HepG2 (cell line): ENCODE measurements around the gene NDE1. TPM values are rescaled to one million over a fixed set of nuclear protein-coding genes. Genes with fewer than 3 reads are reported as not detected.

Experiments used
- FOXP1 ChIP-seq, 2 experiments: fragments of 450-650 bp in 1 of 2; IDR thresholded peaks; 2 replicates each; pipeline ENCODE4 v1.6.1; 2017 to 2018; ENCODE audit warnings: antibody characterized with exemption in 1 of 2
- GATAD1 ChIP-seq: IDR thresholded peaks from 2 replicates; pipeline ENCODE4 v1.6.1; 2016; ENCODE audit warnings: missing genetic modification reagents, missing compliant biosample characterization
- KAT7 ChIP-seq: IDR thresholded peaks from 2 replicates; pipeline ENCODE4 v1.6.1; 2018; ENCODE audit warnings: borderline replicate concordance, missing compliant biosample characterization
- MEIS2 ChIP-seq: sonication (generic); formaldehyde crosslinking; IDR thresholded peaks from 2 replicates; pipeline ENCODE4 v1.9.0; 2021; ENCODE audit warnings: mild to moderate bottlenecking, missing genetic modification reagents
- PHF20 ChIP-seq: sonication (generic); formaldehyde crosslinking; IDR thresholded peaks from 2 replicates; pipeline ENCODE4 v1.5.0; 2020; ENCODE audit warnings: mild to moderate bottlenecking, missing genetic modification reagents
- PRDM15 ChIP-seq: sonication (generic); formaldehyde crosslinking; IDR thresholded peaks from 2 replicates; pipeline ENCODE4 v1.4.0; 2020; ENCODE audit warnings: missing genetic modification reagents
- PRMT3 ChIP-seq: sonication (generic); formaldehyde crosslinking; IDR thresholded peaks from 2 replicates; pipeline ENCODE4 v1.8.1; 2022; ENCODE audit warnings: low read depth, mild to moderate bottlenecking, moderate library complexity, missing genetic modification reagents, borderline replicate concordance
- SATB2 ChIP-seq: sonication (generic); formaldehyde crosslinking; IDR thresholded peaks from 2 replicates; pipeline ENCODE4 v1.5.0; 2020; ENCODE audit warnings: missing genetic modification reagents
- SUZ12 ChIP-seq: fragments of 150-350 bp; IDR thresholded peaks from 2 replicates; pipeline ENCODE4 v1.6.1; 2014; ENCODE audit warnings: low read depth, low read length
- SYNCRIP ChIP-seq: fragments of 200-400 bp; formaldehyde crosslinking; IDR thresholded peaks from 2 replicates; pipeline ENCODE4 v1.6.1; 2018; ENCODE audit warnings: mild to moderate bottlenecking, low read depth, low read length; ENCODE audit not compliant: insufficient read depth
- TFE3 ChIP-seq: IDR thresholded peaks from 2 replicates; pipeline ENCODE4 v1.6.1; 2016
- ZBTB34 ChIP-seq: sonication (generic); formaldehyde crosslinking; IDR thresholded peaks from 2 replicates; pipeline ENCODE4 v1.8.0; 2022; ENCODE audit warnings: mild to moderate bottlenecking, missing genetic modification reagents
- ZFP41 ChIP-seq: sonication (generic); formaldehyde crosslinking; IDR thresholded peaks from 2 replicates; pipeline ENCODE4 v1.4.0; 2020; ENCODE audit warnings: mild to moderate bottlenecking, missing genetic modification reagents, borderline replicate concordance
- ZNF367 ChIP-seq: sonication (generic); formaldehyde crosslinking; IDR thresholded peaks from 2 replicates; pipeline ENCODE4 v1.4.0; 2020; ENCODE audit warnings: missing genetic modification reagents, borderline replicate concordance
- ZNF510 ChIP-seq: sonication (generic); formaldehyde crosslinking; IDR thresholded peaks from 2 replicates; pipeline ENCODE4 v1.4.0; 2020; ENCODE audit warnings: low read depth, mild to moderate bottlenecking, missing genetic modification reagents
- ZNF512B ChIP-seq: sonication (generic); formaldehyde crosslinking; IDR thresholded peaks from 2 replicates; pipeline ENCODE4 v1.5.1; 2020; ENCODE audit warnings: missing genetic modification reagents, mild to moderate bottlenecking, borderline replicate concordance
- ZNF761 ChIP-seq: sonication (generic); formaldehyde crosslinking; conservative IDR thresholded peaks from 2 replicates; pipeline ENCODE4 v1.4.0; 2020; ENCODE audit warnings: mild to moderate bottlenecking, missing genetic modification reagents
- ZNF816 ChIP-seq: sonication (generic); formaldehyde crosslinking; IDR thresholded peaks from 2 replicates; pipeline ENCODE4 v1.8.0; 2022; ENCODE audit warnings: missing genetic modification reagents, mild to moderate bottlenecking, borderline replicate concordance
- ZSCAN30 ChIP-seq: sonication (generic); formaldehyde crosslinking; IDR thresholded peaks from 2 replicates; pipeline ENCODE4 v1.5.0; 2020; ENCODE audit warnings: mild to moderate bottlenecking, missing genetic modification reagents
- polyA plus RNA-seq, 8 experiments: library from polyadenylated mRNA; depleted of rRNA in 3 of 8; stranded (reverse) in 7 of 8; unstranded in 1 of 8; fragments of >200 nt; fragmentation: Illumina TruSeq in 4 of 8; extraction: Trizol in 4 of 8; gene quantifications; 2 replicates each; pipeline versions ENCODE4 v1.2.1 to v1.2.3, GENCODE V29; 2011 to 2016; ENCODE audit warnings: low read depth in 4 of 8, missing spikeins in 1 of 8, mixed read lengths in 1 of 8; ENCODE audit not compliant: insufficient read depth in 1 of 8
- total RNA-seq, 5 experiments: library from RNA; depleted of rRNA; stranded (reverse); fragments of >200 nt; fragmentation: Illumina TruSeq; extraction: Trizol; gene quantifications; 2 replicates each; pipeline ENCODE4 v1.2.3, GENCODE V29; 2016; ENCODE audit warnings: low read depth in 1 of 5

Gene NDE1
- total and polyA plus RNA-seq, 2 of the 13 experiments (the other 11 are each of a cell fraction or from before 2014, with no cell fraction given): 40.9 to 72.5 TPM

GRCh38 chr16:15643048-15643945, 6.7 kb upstream of the NDE1 start, which contains the start of gene MARF1 (continued):
- TF ChIP-seq PRDM15 (CRISPR knock-in tag) (no peak), PRMT3 (CRISPR knock-in tag) (0 out of 2 replicates have a peak, but pooled peaks have one; percentile 20), GATAD1 (CRISPR knock-in tag) (peak; percentile 89), ZNF816 (CRISPR knock-in tag) (0 out of 2 replicates have a peak, but pooled peaks have one; percentile 13), ZBTB34 (CRISPR knock-in tag) (no peak), ZNF367 (CRISPR knock-in tag) (no peak), SATB2 (no peak; the same call in 1 of the 2 replicates), MEIS2 (peak; percentile 55), SYNCRIP (no peak), FOXP1 (IDR thresholded peaks at IDR 0.05) (no peak), FOXP1 (CRISPR knock-in tag; IDR thresholded peaks at IDR 0.05) (peak; percentile 1; the same call in 1 of the 2 replicates), TFE3 (CRISPR knock-in tag) (peak; percentile 30; the same call in 1 of the 2 replicates), KAT7 (CRISPR knock-in tag) (peak; percentile 55), ZSCAN30 (CRISPR knock-in tag) (peak; percentile 89; the same call in 1 of the 2 replicates), ZNF761 (CRISPR knock-in tag) (peak; percentile 67), ZFP41 (CRISPR knock-in tag) (no peak), SUZ12 (peak; percentile 78), ZNF512B (CRISPR knock-in tag) (no peak), PHF20 (CRISPR knock-in tag) (peak; percentile 86), ZNF510 (CRISPR knock-in tag) (peak; percentile 51; the same call in 1 of the 2 replicates)
